ENCODE measurements around the gene SAMM50. TPM values are rescaled to one million over a fixed set of nuclear protein-coding genes. Genes with fewer than 3 reads are reported as not detected.

The SAMM50 gene
- total RNA-seq, 4 donors from 2014 or later, result 31.9 to 38.3 (median 32.1) TPM

GRCh38 chr22:43928468-43928867 is 26.8 kb upstream of the SAMM50 start:
- 73 to 78% methylated on average over 5 of the region's 5 CpGs for WGBS, 2 donors
- Histone ChIP-seq H3K4me1 (peaks cover 4 to 6% of the 10 kb centered on the region in 2 donors), H3K36me3 (no peaks in the 10 kb centered on the region), H3K27me3 (no peaks in the 10 kb centered on the region), H3K4me3 (replicated peaks in 1 of 3) (no peak overlapping the region), H3K27ac (no peak overlapping the region), H3K9me3 (no peaks in the 10 kb centered on the region)
- TF ChIP-seq POLR2A (IDR thresholded peaks at IDR 0.05) (no peak), CTCF (IDR thresholded peaks at IDR 0.05) (no peak)
- no peak for DNase-seq
- intact Hi-C loops (cut with DNase I), result no loop called here

- H3K27me3 ChIP-seq, result no peaks in the 10 kb centered on the region
- no peaks in the 10 kb centered on the region for H3K9me3 ChIP-seq
- H3K4me3 ChIP-seq (replicated peaks in 1 of 3), result no peak overlapping the region
- peaks cover 4 to 5% of the 10 kb centered on the region in 2 donors for H3K4me1 ChIP-seq
- intact Hi-C loops (cut with DNase I), result no loop called here
- no peak overlapping the region for H3K27ac ChIP-seq
- DNase-seq, result no peak
- H3K36me3 ChIP-seq, result no peaks in the 10 kb centered on the region
- no peak for TF ChIP-seq CTCF (IDR thresholded peaks at IDR 0.05)
- TF ChIP-seq POLR2A (IDR thresholded peaks at IDR 0.05), result no peak
- WGBS, 2 donors, result 87 to 93% methylated on average over 6 of the region's 6 CpGs
Measured at GRCh38 chr22:43928908-43929307, 26.3 kb upstream of the SAMM50 start.

- no peak overlapping the region for H3K27ac ChIP-seq
- no peaks in the 10 kb centered on the region for H3K4me1 ChIP-seq
- TF ChIP-seq CTCF (IDR thresholded peaks at IDR 0.05) (no peak), POLR2A (IDR thresholded peaks at IDR 0.05) (no peak)
- no peak overlapping the region for H3K4me3 ChIP-seq (replicated peaks in 1 of 3)
- intact Hi-C loops (cut with DNase I), result no loop called here
- H3K9me3 ChIP-seq, result no peaks in the 10 kb centered on the region
- H3K36me3 ChIP-seq, result no peaks in the 10 kb centered on the region
- DNase-seq, result no peak
- H3K27me3 ChIP-seq, result no peaks in the 10 kb centered on the region
- 80 to 84% methylated on average over 4 of the region's 4 CpGs for WGBS, 2 donors
Measured at GRCh38 chr22:43931771-43932170, 23.5 kb upstream of the SAMM50 start.

- DNase-seq, result no peak
- Histone ChIP-seq H3K4me1 (no peaks in the 10 kb centered on the region), H3K27me3 (no peaks in the 10 kb centered on the region), H3K4me3 (replicated peaks in 1 of 3) (no peak overlapping the region), H3K36me3 (no peaks in the 10 kb centered on the region), H3K27ac (no peak overlapping the region), H3K9me3 (no peaks in the 10 kb centered on the region)
- intact Hi-C loops (cut with DNase I), result no loop called here
- WGBS, 2 donors, result 85 to 89% methylated on average over 6 of the region's 6 CpGs
- TF ChIP-seq CTCF (IDR thresholded peaks at IDR 0.05), result no peak
- TF ChIP-seq POLR2A (IDR thresholded peaks at IDR 0.05), result no peak
Measured at GRCh38 chr22:43941449-43941848, 13.8 kb upstream of the SAMM50 start.

- H3K9me3 ChIP-seq, result no peaks in the 10 kb centered on the region
- TF ChIP-seq CTCF (IDR thresholded peaks at IDR 0.05) (no peak), POLR2A (IDR thresholded peaks at IDR 0.05) (no peak)
- no peak overlapping the region for H3K4me3 ChIP-seq (replicated peaks in 1 of 3)
- DNase-seq, result no peak
- 86 to 88% methylated on average over 18 of the region's 20 CpGs for WGBS, 2 donors
- H3K27me3 ChIP-seq, result no peaks in the 10 kb centered on the region
- no peak overlapping the region for H3K27ac ChIP-seq
- intact Hi-C loops (cut with DNase I), result no loop called here
- no peaks in the 10 kb centered on the region for H3K4me1 ChIP-seq
- H3K36me3 ChIP-seq, result no peaks in the 10 kb centered on the region
Measured at GRCh38 chr22:43944670-43945430, 10.4 kb upstream of the SAMM50 start.

Data from thyroid gland (tissue), 4 donors.